ENCODE results near the gene AKR1C3. TPM values are rescaled to one million over a fixed set of nuclear protein-coding genes. Genes with fewer than 3 reads are reported as not detected.
"Not testable (repeated sequence)": the region's sequence is repeated elsewhere in the genome, so short reads cannot be mapped to it uniquely, and the experiment has no call there.

The AKR1C3 gene
- total RNA-seq, 1 experiment from 2014 or later, result 24.0 TPM

DNA sequence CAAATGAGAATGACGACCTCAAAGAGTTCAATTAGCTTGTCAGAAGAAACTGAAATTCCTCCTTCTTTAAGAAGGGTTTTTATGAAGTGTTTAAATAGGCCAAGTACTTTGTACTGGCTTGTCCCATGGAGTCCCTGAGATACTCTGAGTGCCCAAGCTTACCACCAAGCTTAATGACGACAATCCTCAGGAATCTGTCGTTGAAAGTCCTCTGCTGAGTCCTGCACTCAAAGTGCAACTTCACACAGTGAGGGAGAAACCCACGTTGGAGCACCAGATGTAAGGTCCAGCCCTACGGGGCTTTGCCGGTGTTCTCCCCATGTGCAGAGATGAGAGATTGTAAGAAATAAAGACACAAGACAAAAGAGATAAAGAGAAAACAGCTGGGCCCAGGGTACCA is 47.8 kb upstream of the AKR1C3 start:
- DNase-seq (no peak), ATAC-seq (no peak)
- Histone ChIP-seq H3K4me2 (ENCODE audit: low read length) (no peak overlapping the region), H3K9me3 (ENCODE audit: low read length) (no peaks in the 10 kb centered on the region), H3K27me3 (ENCODE audit: low read length) (no peaks in the 10 kb centered on the region), H3K79me2 (ENCODE audit: low read length) (no peaks in the 10 kb centered on the region), H3K36me3 (ENCODE audit: low read depth, low read length) (no peaks in the 10 kb centered on the region), H3K4me1 (ENCODE audit: insufficient read depth, low read length) (peaks cover 11% of the 10 kb centered on the region), H2AFZ (ENCODE audit: low read length) (no peak overlapping the region), H3K27ac (ENCODE audit: low read length) (no peak overlapping the region), H3K4me3 (ENCODE audit: low read length) (no peak overlapping the region), H3K9me2 (replicated peaks; ENCODE audit: low read length) (no peaks in the 10 kb centered on the region), H3F3A (ENCODE audit: low read length, unreplicated experiment) (no peaks in the 10 kb centered on the region), H3K9ac (ENCODE audit: low read length) (no peak overlapping the region), H4K20me1 (ENCODE audit: low read length) (no peaks in the 10 kb centered on the region)
- CTCF ChIA-PET, result no interaction called here
- no TSS peak for BruUV-seq (replicated peaks)
- intact Hi-C loops (cut with micrococcal nuclease), result no loop called here
- POLR2A ChIA-PET (ENCODE audit: unreplicated experiment), result no interaction called here
- TF ChIP-seq, protein P1, sequence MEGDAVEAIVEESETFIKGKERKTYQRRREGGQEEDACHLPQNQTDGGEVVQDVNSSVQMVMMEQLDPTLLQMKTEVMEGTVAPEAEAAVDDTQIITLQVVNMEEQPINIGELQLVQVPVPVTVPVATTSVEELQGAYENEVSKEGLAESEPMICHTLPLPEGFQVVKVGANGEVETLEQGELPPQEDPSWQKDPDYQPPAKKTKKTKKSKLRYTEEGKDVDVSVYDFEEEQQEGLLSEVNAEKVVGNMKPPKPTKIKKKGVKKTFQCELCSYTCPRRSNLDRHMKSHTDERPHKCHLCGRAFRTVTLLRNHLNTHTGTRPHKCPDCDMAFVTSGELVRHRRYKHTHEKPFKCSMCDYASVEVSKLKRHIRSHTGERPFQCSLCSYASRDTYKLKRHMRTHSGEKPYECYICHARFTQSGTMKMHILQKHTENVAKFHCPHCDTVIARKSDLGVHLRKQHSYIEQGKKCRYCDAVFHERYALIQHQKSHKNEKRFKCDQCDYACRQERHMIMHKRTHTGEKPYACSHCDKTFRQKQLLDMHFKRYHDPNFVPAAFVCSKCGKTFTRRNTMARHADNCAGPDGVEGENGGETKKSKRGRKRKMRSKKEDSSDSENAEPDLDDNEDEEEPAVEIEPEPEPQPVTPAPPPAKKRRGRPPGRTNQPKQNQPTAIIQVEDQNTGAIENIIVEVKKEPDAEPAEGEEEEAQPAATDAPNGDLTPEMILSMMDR (conservative IDR thresholded peaks at IDR 0.05; ENCODE audit: low read depth, low read length), result no peak
- no peak for TF ChIP-seq EZH2 (IDR thresholded peaks at IDR 0.05; ENCODE audit: low read length, unreplicated experiment)
- no peak for TF ChIP-seq EZH2phosphoT487 (IDR thresholded peaks at IDR 0.05; ENCODE audit: borderline replicate concordance, low read length)

DNA sequence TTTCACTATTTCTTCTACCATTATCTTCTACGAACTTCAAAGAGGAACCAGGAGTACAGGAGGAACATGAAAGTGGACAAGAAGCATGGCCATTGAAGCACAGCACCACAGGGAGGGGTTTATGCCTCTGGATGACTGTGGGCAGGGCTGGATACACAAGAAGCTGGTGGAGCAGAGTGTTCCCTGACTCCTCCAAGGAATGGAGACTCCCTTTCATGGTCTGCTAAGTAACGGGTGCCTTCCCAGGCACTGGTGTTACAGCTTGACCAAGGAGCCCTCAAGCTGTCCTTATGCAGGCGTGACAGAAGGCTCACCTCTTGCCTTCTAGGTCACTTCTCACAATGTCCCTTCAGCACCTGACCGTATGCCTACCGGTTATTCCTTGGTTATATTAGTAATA is 47.2 kb upstream of the AKR1C3 start:
- H3K9ac ChIP-seq (ENCODE audit: low read length); H3K27ac ChIP-seq (ENCODE audit: low read length); ATAC-seq; H3F3A ChIP-seq (ENCODE audit: low read length, unreplicated experiment); H3K79me2 ChIP-seq (ENCODE audit: low read length); H3K4me3 ChIP-seq (ENCODE audit: low read length); H3K27me3 ChIP-seq (ENCODE audit: low read length); H4K20me1 ChIP-seq (ENCODE audit: low read length); H3K36me3 ChIP-seq (ENCODE audit: low read depth, low read length); BruUV-seq (replicated peaks); intact Hi-C loops (cut with micrococcal nuclease); DNase-seq; H3K4me2 ChIP-seq (ENCODE audit: low read length); H3K9me3 ChIP-seq (ENCODE audit: low read length); POLR2A ChIA-PET (ENCODE audit: unreplicated experiment); H3K9me2 ChIP-seq (replicated peaks; ENCODE audit: low read length); CTCF ChIA-PET; H2AFZ ChIP-seq (ENCODE audit: low read length): not testable (repeated sequence)
- peaks cover 11% of the 10 kb centered on the region for H3K4me1 ChIP-seq (ENCODE audit: insufficient read depth, low read length)

DNA sequence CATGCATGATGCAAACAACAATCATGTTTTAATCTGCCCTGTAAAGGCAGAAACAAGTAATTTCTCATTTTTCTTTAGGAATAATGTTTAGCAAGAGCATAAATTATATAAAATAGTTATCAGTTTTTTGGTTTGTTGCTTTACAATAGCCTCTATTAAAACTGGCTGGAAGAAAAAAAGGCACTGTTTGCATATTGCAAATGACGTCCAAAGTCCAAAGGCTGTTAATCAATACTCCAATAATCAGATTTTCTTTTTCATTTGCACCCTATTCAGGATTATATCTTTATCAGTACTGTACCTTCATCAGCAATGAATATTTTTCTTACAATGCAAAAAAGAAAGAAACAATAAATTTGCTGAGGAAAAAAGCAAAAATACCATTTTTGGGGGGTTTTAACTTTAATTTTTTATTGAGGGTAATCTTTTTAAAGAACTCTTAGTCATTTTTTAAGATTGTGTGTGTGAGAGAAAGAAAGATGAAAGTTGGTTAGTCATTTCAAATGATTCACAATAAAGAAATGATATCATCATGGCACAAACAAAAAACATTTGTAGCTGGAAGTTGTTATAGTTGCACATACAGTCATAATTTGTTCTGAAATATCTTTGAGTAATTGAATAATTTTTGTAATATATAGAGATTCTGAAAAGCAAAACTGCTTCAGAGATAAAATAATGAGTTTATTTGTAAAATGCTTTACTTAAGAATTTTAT is 46.1 kb upstream of the AKR1C3 start:
- peak overlapping the region; percentile 34; the same call in 1 of the 2 replicates for H3K4me2 ChIP-seq (ENCODE audit: low read length)
- ChIA-PET POLR2A (ENCODE audit: unreplicated experiment) (no interaction called here), CTCF (no interaction called here)
- TF ChIP-seq, protein P1 (conservative IDR thresholded peaks at IDR 0.05; ENCODE audit: low read depth, low read length), result no peak
- TF ChIP-seq EZH2phosphoT487 (IDR thresholded peaks at IDR 0.05; ENCODE audit: borderline replicate concordance, low read length), result no peak
- TF ChIP-seq EZH2 (IDR thresholded peaks at IDR 0.05; ENCODE audit: low read length, unreplicated experiment), result no peak
- H3K4me3 ChIP-seq (ENCODE audit: low read length), result no peak overlapping the region
- H3K79me2 ChIP-seq (ENCODE audit: low read length), result no peaks in the 10 kb centered on the region
- ATAC-seq (peak; percentile 61), DNase-seq (peak; percentile 49)
- no peaks in the 10 kb centered on the region for H3K9me2 ChIP-seq (replicated peaks; ENCODE audit: low read length)
- peaks cover 11% of the 10 kb centered on the region for H3K4me1 ChIP-seq (ENCODE audit: insufficient read depth, low read length)
- no peak overlapping the region for H2AFZ ChIP-seq (ENCODE audit: low read length)
- no peaks in the 10 kb centered on the region for H3K9me3 ChIP-seq (ENCODE audit: low read length)
- no peaks in the 10 kb centered on the region for H3K27me3 ChIP-seq (ENCODE audit: low read length)
- no peak overlapping the region for H3K9ac ChIP-seq (ENCODE audit: low read length)
- H3K27ac ChIP-seq (ENCODE audit: low read length), result peak overlapping the region; percentile 49
- intact Hi-C loops (cut with micrococcal nuclease), result no loop called here
- no peaks in the 10 kb centered on the region for H3F3A ChIP-seq (ENCODE audit: low read length, unreplicated experiment)
- H4K20me1 ChIP-seq (ENCODE audit: low read length), result no peaks in the 10 kb centered on the region
- H3K36me3 ChIP-seq (ENCODE audit: low read depth, low read length), result no peaks in the 10 kb centered on the region
- BruUV-seq (replicated peaks), result no TSS peak

DNA sequence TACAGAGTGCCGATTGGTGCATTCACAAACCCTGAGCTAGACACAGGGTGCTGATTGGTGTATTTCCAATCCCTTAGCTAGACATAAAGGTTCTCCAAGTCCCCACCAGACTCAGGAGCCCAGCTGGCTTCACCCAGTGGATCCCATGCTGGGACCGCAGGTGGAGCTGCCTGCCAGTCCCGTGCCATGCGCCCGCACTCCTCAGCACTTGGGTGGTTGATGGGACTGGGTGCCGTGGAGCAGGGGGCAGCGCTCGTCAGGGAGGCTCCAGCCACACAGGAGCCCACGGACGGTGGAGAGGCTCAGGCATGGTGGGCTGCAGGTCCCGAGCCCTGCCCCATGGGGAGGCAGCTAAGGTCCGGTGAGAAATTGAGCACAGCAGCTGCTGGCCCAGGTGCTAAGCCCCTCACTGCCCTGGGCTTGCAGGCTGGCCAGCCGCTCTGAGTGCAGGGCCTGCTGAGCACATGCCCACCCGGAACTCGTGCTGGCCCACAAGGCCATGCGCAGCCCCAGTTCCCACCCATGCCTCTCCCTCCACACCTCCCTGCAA is 41.2 kb upstream of the AKR1C3 start:
- BruUV-seq (replicated peaks); H4K20me1 ChIP-seq (ENCODE audit: low read length); intact Hi-C loops (cut with micrococcal nuclease); H3K27me3 ChIP-seq (ENCODE audit: low read length); DNase-seq; CTCF ChIA-PET; H3K27ac ChIP-seq (ENCODE audit: low read length); POLR2A ChIA-PET (ENCODE audit: unreplicated experiment); H3K36me3 ChIP-seq (ENCODE audit: low read depth, low read length); H3K9me2 ChIP-seq (replicated peaks; ENCODE audit: low read length); H3K9ac ChIP-seq (ENCODE audit: low read length); ATAC-seq; H3K4me2 ChIP-seq (ENCODE audit: low read length); H3K9me3 ChIP-seq (ENCODE audit: low read length); H3F3A ChIP-seq (ENCODE audit: low read length, unreplicated experiment); H3K4me3 ChIP-seq (ENCODE audit: low read length); H3K79me2 ChIP-seq (ENCODE audit: low read length); H2AFZ ChIP-seq (ENCODE audit: low read length); H3K4me1 ChIP-seq (ENCODE audit: insufficient read depth, low read length): not testable (repeated sequence)

DNA sequence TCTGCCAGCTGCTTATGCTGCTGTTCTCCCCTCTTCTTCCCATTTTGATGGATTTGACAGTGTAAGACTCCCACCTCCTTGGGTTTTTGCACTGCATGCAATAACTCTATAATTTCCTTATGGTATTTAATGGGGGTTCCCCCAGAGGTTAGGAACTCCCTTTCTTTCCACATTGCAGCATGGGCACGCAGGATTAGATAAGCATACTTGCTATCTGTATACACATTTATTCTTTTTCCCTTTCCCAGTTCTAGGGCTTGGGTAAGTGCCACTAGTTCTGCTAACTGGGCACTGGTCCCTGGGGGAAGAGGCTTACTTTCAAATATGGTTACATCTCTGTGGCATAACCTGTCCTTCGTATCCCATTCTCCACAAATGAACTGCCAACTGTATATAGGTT is 39.4 kb upstream of the AKR1C3 start:
- H3K4me2 ChIP-seq (ENCODE audit: low read length); H3K9me3 ChIP-seq (ENCODE audit: low read length); DNase-seq; H3K27ac ChIP-seq (ENCODE audit: low read length); H4K20me1 ChIP-seq (ENCODE audit: low read length); H3K4me1 ChIP-seq (ENCODE audit: insufficient read depth, low read length); POLR2A ChIA-PET (ENCODE audit: unreplicated experiment); H3F3A ChIP-seq (ENCODE audit: low read length, unreplicated experiment); BruUV-seq (replicated peaks); H2AFZ ChIP-seq (ENCODE audit: low read length); H3K4me3 ChIP-seq (ENCODE audit: low read length); H3K9ac ChIP-seq (ENCODE audit: low read length); H3K9me2 ChIP-seq (replicated peaks; ENCODE audit: low read length); H3K36me3 ChIP-seq (ENCODE audit: low read depth, low read length); CTCF ChIA-PET; ATAC-seq; H3K27me3 ChIP-seq (ENCODE audit: low read length); H3K79me2 ChIP-seq (ENCODE audit: low read length); intact Hi-C loops (cut with micrococcal nuclease): not testable (repeated sequence)
